Panc1 (cell line): ENCODE data around the gene KLF15. TPM values are rescaled to one million over a fixed set of nuclear protein-coding genes. Genes with fewer than 3 reads are reported as not detected.

Experiments
- ATAC-seq: fragments of 200-7000 bp; cut with Tn5 transposase; 2 replicates; pipeline ENCODE4 v1.9.1; 2020; ENCODE audit warnings: mild to moderate bottlenecking, moderate library complexity
- BruUV-seq: library from RNA; stranded (reverse); fragments of 400-500 nt; replicated peaks from 2 replicates; lab custom pipeline; 2021; lab: Mats Ljungman, UMichigan
- CTCF ChIA-PET: fragments of 300-600 bp; sonication (Branson Sonifier 250); formaldehyde crosslinking; loops from one replicate; lab custom pipeline; 2022; ENCODE audit warnings: antibody characterized with exemption; lab: Charles Lee
- POLR2A ChIA-PET: fragments of 300-600 bp; sonication (Branson Sonifier 250); formaldehyde crosslinking; loops from one replicate; lab custom pipeline; 2022; ENCODE audit warnings: antibody characterized with exemption; lab: Charles Lee
- DNase-seq: peaks from one replicate; pipeline ENCODE4 v3.0.0-alpha.2; 2010; ENCODE audit warnings: low read depth, low spot score
- H3K27ac ChIP-seq: 2 replicates; pipeline ENCODE4 v1.5.1; 2011; ENCODE audit warnings: mild to moderate bottlenecking, low read length, inconsistent platforms
- H3K27me3 ChIP-seq: fragments of 200-500 bp; sonication (Bioruptor generic); 2 replicates; pipeline ENCODE4 v1.6.0; 2014; ENCODE audit warnings: low read length, inconsistent platforms; ENCODE audit not compliant: control insufficient read depth, insufficient read depth
- H3K36me3 ChIP-seq: fragments of 200-500 bp; sonication (Bioruptor generic); 2 replicates; pipeline ENCODE4 v1.5.1; 2014; ENCODE audit warnings: inconsistent platforms, mild to moderate bottlenecking, low read length, moderate library complexity; ENCODE audit not compliant: control insufficient read depth, insufficient read depth
- H3K4me1 ChIP-seq: 2 replicates; pipeline ENCODE4 v1.5.1; 2011; ENCODE audit warnings: inconsistent platforms, mild to moderate bottlenecking, low read length, moderate library complexity; ENCODE audit not compliant: control insufficient read depth, insufficient read depth
- H3K4me3 ChIP-seq, 2 experiments: 2 replicates each; pipeline ENCODE4 v1.5.1; 2011 to 2012; ENCODE audit warnings: low read depth in 2 of 2, low read length in 2 of 2, mild to moderate bottlenecking in 2 of 2, inconsistent platforms in 1 of 2, moderate library complexity in 1 of 2
- H3K9me3 ChIP-seq: fragments of 200-500 bp; sonication (Bioruptor generic); 2 replicates; pipeline ENCODE4 v1.5.1; 2014; ENCODE audit warnings: low read depth, mild to moderate bottlenecking, inconsistent platforms, low read length, moderate library complexity; ENCODE audit not compliant: control insufficient read depth, insufficient read depth
- CTCF ChIP-seq: fragments of 450-650 bp; IDR thresholded peaks from 2 replicates; pipeline ENCODE4 v1.5.1; 2017; ENCODE audit warnings: mild to moderate bottlenecking
- POLR2AphosphoS5 ChIP-seq: IDR thresholded peaks from 2 replicates; pipeline ENCODE4 v1.6.1; 2012; ENCODE audit warnings: mild to moderate bottlenecking, low read depth, low read length, moderate library complexity
- REST ChIP-seq, 2 experiments: IDR thresholded peaks; 2 replicates each; pipeline ENCODE4 v1.6.1; 2011 to 2012; ENCODE audit warnings: low read depth in 2 of 2, control low read depth in 1 of 2, low read length in 1 of 2, mild to moderate bottlenecking in 1 of 2, moderate library complexity in 1 of 2; ENCODE audit not compliant: insufficient read depth in 1 of 2
- SIN3A ChIP-seq: IDR thresholded peaks from 2 replicates; pipeline ENCODE4 v1.6.1; 2012; ENCODE audit warnings: low read depth, mild to moderate bottlenecking, low read length, moderate library complexity, borderline replicate concordance; ENCODE audit not compliant: insufficient read depth
- TCF7L2 ChIP-seq: IDR thresholded peaks from 2 replicates; pipeline ENCODE4 v1.6.1; 2011; ENCODE audit warnings: mild to moderate bottlenecking, low read depth, low read length, inconsistent platforms
- in situ Hi-C: cut with HindIII; loops from 2 replicates; pipeline ENCODE4 v1.10.0; 2016; ENCODE audit warnings: low sequenced_read_pairs, low pct_unique_long_range_greater_than_20kb
- intact Hi-C: fragments of 100-400 bp; cut with micrococcal nuclease; formaldehyde crosslinking; loops from one replicate; pipeline ENCODE4 v1.10.0; 2022; ENCODE audit not compliant: unreplicated experiment
- total RNA-seq: library from RNA; stranded (reverse); gene quantifications from one replicate; pipeline ENCODE4 v1.2.1, GENCODE V29; 2021; ENCODE audit not compliant: unreplicated experiment

The KLF15 gene
- total RNA-seq, 1 experiment from 2014 or later: 0.10 TPM

- Histone ChIP-seq H3K36me3 (no peaks in the 10 kb centered on the region), H3K27ac (no peak overlapping the region), H3K9me3 (no peaks in the 10 kb centered on the region), H3K4me3 (no peak overlapping the region), H3K4me1 (no peaks in the 10 kb centered on the region), H3K27me3 (no peaks in the 10 kb centered on the region)
- ATAC-seq (no peak), DNase-seq (no peak)
- intact Hi-C loops (no loop called here), in situ Hi-C loops (no loop called here)
- BruUV-seq: no TSS peak
- ChIA-PET CTCF (interaction anchor here (0.7 kb wide), 1 partner anchor 243 kb away, joined by 3 read pairs; no protein-coding TSS in a partner anchor), POLR2A (no interaction called here)
- TF ChIP-seq REST (IDR thresholded peaks at IDR 0.05; ENCODE audit: insufficient read depth in 1 of 2, low read depth in 2 of 2, low read length in 1 of 2) (no peak), SIN3A (no peak), POLR2AphosphoS5 (no peak), TCF7L2 (no peak)
Measured at GRCh38 chr3:126348308-126348920, 8.8 kb downstream of the KLF15 start.

DNA sequence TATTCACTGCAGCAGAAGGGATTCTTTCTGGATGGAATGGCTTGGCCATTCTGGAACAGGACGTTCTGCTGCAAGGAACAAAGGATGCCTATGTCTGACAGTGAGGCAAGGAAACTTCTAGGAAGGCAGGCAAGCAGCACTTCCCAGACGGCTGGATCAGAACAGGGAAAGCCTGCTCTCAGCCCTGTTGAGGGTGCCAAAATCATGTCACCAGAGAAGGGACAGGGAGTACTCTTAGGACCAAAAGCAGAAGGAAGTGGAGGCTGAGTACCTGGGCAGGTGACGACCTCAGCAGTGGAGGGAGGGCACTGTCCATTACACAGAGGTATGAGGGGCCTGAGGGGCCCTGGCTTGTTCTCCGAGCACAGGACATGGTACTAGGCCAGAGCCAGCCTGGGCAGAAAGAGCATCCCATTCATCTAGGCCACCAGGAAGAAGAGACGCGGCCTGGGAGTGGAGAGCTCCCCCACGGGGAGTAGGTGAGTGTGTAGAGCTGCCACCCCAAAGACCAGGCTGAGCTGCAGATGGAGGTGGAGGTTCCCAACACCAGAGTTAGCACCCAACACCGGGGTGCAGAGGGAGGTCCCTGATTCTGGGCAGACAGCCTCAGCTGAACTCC, 9.6 kb downstream of the KLF15 start:
- ChIA-PET CTCF (no interaction called here), POLR2A (no interaction called here)
- DNase-seq (no peak), ATAC-seq (no peak)
- H3K9me3 ChIP-seq: no peaks in the 10 kb centered on the region
- H3K27me3 ChIP-seq: no peaks in the 10 kb centered on the region
- TF ChIP-seq REST (IDR thresholded peaks at IDR 0.05; ENCODE audit: insufficient read depth in 1 of 2, low read depth in 2 of 2, low read length in 1 of 2) (no peak), TCF7L2 (no peak), POLR2AphosphoS5 (no peak), SIN3A (no peak), CTCF (no peak)
- no peaks in the 10 kb centered on the region for H3K36me3 ChIP-seq
- intact Hi-C loops (no loop called here), in situ Hi-C loops (no loop called here)
- no peaks in the 10 kb centered on the region for H3K4me1 ChIP-seq
- no peak overlapping the region for H3K4me3 ChIP-seq
- no TSS peak for BruUV-seq
- H3K27ac ChIP-seq: no peak overlapping the region
